Neutrophil (primary cell): ENCODE measurements around the gene MROH7.

Experiments
- H3K27ac ChIP-seq: fragments of 200-600 bp; sonication (generic); 2 replicates; pipeline ENCODE4 v1.5.1; 2016; ENCODE audit warnings: mild to moderate bottlenecking, moderate library complexity
- H3K27me3 ChIP-seq: fragments of 200-600 bp; sonication (generic); 2 replicates; pipeline ENCODE4 v1.6.0; 2016; ENCODE audit warnings: mild to moderate bottlenecking
- H3K36me3 ChIP-seq: fragments of 200-600 bp; sonication (generic); 2 replicates; pipeline ENCODE4 v1.5.1; 2017
- H3K4me1 ChIP-seq, 2 experiments: fragments of 200-600 bp in 1 of 2; sonication (generic) in 1 of 2; 1 replicate in 1 of 2; 2 replicates in 1 of 2; pipeline versions ENCODE4 v1.5.1 to v1.6.1; 2013 to 2016; ENCODE audit warnings: low read depth in 1 of 2, low read length in 1 of 2, mild to moderate bottlenecking in 1 of 2, moderate library complexity in 1 of 2; ENCODE audit not compliant: control insufficient read depth in 1 of 2, insufficient read depth in 1 of 2
- H3K4me3 ChIP-seq, 2 experiments: fragments of 200-600 bp in 1 of 2; sonication (generic) in 1 of 2; 1 replicate in 1 of 2; 2 replicates in 1 of 2; pipeline ENCODE4 v1.5.1; 2013 to 2016; ENCODE audit warnings: low read depth in 1 of 2, low read length in 1 of 2, mild to moderate bottlenecking in 1 of 2, moderate library complexity in 1 of 2
- H3K9me3 ChIP-seq: fragments of 200-600 bp; sonication (generic); 2 replicates; pipeline ENCODE4 v1.5.1; 2016
- TF ChIP-seq, protein P1 (sequence below): fragments of 200-600 bp; sonication (generic); IDR thresholded peaks from 2 replicates; pipeline ENCODE4 v1.5.1; 2016; ENCODE audit warnings: antibody characterized with exemption

MROH7 gene

GRCh38 chr1:54703471-54703870 is 61.9 kb downstream of the MROH7 start:
- no peaks in the 10 kb centered on the region for H3K9me3 ChIP-seq

GRCh38 chr1:54705153-54705552 is 63.6 kb downstream of the MROH7 start:
- Histone ChIP-seq H3K9me3 (no peaks in the 10 kb centered on the region), H3K27me3 (no peaks in the 10 kb centered on the region), H3K4me1 (no peaks in the 10 kb centered on the region), H3K27ac (no peak overlapping the region), H3K36me3 (no peaks in the 10 kb centered on the region), H3K4me3 (no peak overlapping the region)
- TF ChIP-seq, protein P1, sequence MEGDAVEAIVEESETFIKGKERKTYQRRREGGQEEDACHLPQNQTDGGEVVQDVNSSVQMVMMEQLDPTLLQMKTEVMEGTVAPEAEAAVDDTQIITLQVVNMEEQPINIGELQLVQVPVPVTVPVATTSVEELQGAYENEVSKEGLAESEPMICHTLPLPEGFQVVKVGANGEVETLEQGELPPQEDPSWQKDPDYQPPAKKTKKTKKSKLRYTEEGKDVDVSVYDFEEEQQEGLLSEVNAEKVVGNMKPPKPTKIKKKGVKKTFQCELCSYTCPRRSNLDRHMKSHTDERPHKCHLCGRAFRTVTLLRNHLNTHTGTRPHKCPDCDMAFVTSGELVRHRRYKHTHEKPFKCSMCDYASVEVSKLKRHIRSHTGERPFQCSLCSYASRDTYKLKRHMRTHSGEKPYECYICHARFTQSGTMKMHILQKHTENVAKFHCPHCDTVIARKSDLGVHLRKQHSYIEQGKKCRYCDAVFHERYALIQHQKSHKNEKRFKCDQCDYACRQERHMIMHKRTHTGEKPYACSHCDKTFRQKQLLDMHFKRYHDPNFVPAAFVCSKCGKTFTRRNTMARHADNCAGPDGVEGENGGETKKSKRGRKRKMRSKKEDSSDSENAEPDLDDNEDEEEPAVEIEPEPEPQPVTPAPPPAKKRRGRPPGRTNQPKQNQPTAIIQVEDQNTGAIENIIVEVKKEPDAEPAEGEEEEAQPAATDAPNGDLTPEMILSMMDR: no peak

More at GRCh38 chr1:54703471-54703870, 61.9 kb downstream of the MROH7 start:
- Histone ChIP-seq H3K36me3 (no peaks in the 10 kb centered on the region), H3K27me3 (no peaks in the 10 kb centered on the region), H3K4me3 (no peak overlapping the region), H3K4me1 (no peaks in the 10 kb centered on the region), H3K27ac (no peak overlapping the region)
- TF ChIP-seq, protein P1: no peak

DNA sequence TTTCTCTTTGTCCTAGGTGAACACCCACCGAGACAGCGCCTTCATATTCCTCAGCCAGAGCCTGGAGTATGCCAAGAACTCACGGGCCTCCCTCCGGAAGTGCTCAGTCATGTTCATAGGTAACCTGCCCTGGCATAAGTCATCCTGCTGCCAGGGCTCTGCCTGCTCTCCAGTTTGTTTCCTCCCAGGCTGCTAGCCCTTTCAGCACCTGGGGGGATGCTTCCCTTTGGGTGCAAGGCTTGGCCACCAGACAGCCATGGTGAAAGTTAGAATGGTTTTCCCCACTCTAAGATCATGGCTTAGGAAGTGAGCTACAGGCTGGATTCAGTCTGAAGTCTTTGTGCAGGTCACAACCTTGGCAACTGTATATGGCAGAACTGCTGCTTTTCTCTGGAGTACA is 64.8 kb downstream of the MROH7 start:
- Histone ChIP-seq H3K4me1 (no peaks in the 10 kb centered on the region), H3K36me3 (no peaks in the 10 kb centered on the region), H3K9me3 (no peaks in the 10 kb centered on the region), H3K27me3 (no peaks in the 10 kb centered on the region), H3K27ac (no peak overlapping the region), H3K4me3 (no peak overlapping the region)
- TF ChIP-seq, protein P1: no peak

GRCh38 chr1:54708385-54708784 is 66.8 kb downstream of the MROH7 start:
- Histone ChIP-seq H3K36me3 (no peaks in the 10 kb centered on the region), H3K27ac (no peak overlapping the region), H3K9me3 (no peaks in the 10 kb centered on the region), H3K4me1 (no peaks in the 10 kb centered on the region), H3K4me3 (no peak overlapping the region), H3K27me3 (no peaks in the 10 kb centered on the region)
- TF ChIP-seq, protein P1: no peak

GRCh38 chr1:54709547-54710292 is 68.1 kb downstream of the MROH7 start:
- H3K27me3 ChIP-seq: no peaks in the 10 kb centered on the region
- no peaks in the 10 kb centered on the region for H3K4me1 ChIP-seq
- H3K36me3 ChIP-seq: no peaks in the 10 kb centered on the region
- H3K4me3 ChIP-seq: no peak overlapping the region
- no peaks in the 10 kb centered on the region for H3K9me3 ChIP-seq
- TF ChIP-seq, protein P1: no peak
- no peak overlapping the region for H3K27ac ChIP-seq
